SKM-1 (cell line): ENCODE measurements around the gene AOX1.
"Not testable (repeated sequence)": the region's sequence is repeated elsewhere in the genome, so short reads cannot be mapped to it uniquely, and the experiment has no call there.

Experiments used
- DNase-seq: peaks from one replicate; lab custom pipeline; 2025; ENCODE audit not compliant: unreplicated experiment; lab: John Stamatoyannopoulos, UW

AOX1 gene

DNA sequence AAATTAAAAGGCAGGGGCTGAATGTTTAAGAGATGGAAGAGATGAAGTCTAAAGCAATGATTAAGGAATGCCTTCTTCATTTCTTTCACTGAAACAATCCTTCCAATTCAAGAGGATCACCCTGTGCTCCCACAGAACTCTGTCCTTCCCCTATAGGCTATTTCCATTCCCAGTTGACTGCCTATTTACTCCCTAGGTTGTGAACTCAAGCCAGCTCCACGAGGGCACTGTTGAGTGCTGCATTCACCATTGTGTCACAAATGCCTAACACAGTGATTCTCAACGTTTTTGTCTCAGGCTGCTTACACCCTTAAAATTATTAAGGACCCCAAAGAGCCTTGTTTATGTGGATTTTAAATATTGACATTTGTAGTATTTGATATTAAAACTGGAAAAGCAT, 112.4 kb downstream of the AOX1 start:
- DNase-seq = no peak

DNA sequence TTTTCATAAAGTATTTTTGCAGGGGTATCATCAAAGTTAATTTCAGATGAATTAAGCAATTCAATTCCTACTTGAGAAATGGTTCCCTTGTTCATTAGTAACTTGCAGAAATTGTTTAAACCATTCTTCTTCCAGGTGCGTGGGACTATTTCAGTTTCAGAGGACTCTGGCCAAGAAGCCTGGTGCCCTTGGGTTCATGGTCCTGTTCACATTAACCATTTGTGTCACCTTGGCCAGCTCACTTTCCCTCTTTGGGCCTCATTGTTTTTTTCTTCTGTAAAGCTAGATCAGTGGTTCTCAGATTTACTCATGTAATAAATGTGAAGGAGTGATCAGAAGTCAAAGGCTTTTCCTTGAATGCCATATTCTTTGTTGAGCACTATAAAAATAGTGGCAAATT, 113.5 kb downstream of the AOX1 start:
- no peak for DNase-seq

DNA sequence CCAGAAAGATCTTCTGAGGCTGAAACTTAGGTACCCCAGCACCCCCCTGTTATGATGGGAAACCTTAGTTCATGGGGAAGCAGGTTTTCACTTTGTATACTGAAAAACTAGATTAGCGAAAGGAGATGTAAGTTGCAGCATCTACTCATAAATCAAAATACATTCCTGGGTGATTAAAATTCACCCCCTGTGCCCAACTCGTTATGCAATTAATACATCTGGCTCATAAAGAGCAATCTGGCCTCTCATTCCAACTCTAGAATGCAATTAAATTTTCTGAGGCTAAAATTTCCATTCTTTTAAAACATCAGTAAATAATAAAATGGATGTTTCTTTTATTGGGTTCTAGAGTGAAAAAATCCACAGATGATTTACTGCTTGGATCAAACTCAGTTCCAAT, 115.0 kb downstream of the AOX1 start:
- no peak for DNase-seq

DNA sequence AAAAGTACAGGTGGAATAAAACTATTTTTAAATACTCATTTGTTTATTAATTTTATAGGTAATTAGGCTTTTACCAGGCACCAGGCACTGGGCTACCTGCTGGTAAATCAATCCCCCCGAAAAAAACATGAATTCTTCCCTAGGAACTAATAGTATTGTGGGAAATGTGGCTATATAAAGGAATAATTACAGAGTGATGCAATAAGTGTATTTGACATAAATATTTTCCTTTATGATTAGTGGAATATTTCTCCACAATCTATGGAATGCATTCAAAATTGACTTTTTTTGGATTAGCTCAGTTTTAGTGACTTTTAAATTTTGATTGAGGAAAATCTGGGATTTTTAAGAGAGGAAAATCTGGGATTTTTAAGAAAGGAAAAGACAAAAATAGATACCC, 116.2 kb downstream of the AOX1 start:
- no peak for DNase-seq

DNA sequence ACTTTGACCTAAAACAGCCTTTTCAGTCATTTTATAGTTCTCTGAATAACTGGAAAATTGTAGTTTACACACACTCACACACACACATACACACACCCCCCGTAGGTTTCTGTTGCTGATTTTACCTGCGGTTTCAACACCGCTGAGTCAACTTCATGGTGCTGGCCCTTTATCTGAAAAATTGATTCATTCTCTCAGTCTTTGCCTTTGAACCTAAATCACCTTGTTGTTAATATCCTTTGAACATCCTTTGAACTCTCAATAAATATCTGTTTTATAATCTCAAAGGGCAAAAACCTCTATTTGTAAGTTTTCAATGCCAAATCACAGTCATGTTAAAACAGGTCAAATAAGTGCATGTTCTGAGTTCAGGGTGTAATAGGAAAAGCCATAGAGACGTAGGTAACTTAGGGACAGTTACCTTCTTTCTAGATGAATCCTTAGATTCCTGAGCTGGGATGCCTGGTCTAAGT, 116.9 kb downstream of the AOX1 start:
- DNase-seq = no peak

DNA sequence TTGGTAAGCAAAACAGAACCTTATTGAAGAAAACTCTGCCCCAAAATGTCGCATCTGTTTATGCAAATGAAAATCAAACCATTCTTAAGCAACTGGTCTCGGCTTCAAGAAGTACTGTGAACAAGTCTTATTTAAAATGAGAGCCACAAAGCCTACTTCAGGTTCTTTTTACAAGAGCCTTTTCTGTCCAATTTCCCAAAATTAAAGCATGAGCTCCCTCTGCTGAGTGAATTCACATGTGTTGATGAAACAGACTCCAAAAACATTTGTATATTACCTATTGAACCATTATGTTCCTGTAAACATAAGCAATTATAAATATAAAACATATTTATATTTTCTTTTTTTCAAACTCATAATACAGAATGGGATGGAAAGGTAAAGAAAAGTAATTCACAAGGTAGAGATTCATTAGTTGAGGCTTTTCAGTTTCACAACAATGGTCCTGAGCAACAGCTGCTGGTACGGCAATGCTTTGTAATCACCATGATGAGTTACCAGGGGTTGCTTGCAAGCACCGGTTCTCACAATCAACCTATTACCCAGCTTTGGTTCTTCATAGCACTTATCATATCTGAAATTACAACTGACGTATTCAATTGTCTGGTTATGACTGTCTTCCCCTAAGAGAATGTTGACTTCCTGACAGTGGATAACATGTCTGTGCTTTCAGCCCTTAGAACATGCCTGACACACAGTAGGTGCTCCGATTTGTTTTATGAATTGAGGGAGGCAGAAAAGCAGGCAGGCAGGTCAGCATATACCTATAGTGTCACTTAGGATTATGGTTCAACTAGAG, 117.5 kb downstream of the AOX1 start:
- DNase-seq = peak; percentile 42

DNA sequence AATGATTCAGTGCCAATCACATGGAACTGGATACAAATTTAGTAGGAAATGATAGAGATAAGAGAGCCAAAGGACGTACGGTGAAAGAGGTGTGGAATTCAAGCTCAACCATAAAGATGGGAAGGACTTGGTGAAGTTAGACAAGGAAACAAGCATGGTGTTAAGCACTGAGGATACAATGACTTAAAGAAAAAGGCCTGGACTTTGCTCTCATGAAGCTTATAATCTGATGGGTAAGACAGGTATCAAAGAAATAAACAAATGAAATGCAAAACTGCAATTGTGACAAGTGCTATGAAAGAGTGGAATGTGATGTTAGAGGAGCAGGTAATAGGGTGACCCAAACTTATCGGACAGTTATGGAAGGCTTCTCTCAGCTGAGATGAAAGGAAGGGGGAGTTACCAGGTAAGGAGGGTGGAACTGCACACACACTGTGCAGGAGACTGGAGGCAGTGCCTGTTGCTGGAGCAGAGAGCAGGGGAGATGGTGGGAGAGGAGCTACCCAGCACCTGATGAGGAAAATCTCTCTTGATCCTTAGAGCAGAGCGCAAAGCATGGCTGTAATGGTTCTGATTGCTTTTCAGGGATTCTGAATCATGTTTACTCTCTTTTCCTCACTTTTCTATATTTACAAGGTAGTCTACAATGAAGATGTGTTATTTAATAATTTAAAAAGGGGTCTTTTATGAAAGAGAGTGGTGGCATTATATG, 118.3 kb downstream of the AOX1 start:
- DNase-seq = no peak

DNA sequence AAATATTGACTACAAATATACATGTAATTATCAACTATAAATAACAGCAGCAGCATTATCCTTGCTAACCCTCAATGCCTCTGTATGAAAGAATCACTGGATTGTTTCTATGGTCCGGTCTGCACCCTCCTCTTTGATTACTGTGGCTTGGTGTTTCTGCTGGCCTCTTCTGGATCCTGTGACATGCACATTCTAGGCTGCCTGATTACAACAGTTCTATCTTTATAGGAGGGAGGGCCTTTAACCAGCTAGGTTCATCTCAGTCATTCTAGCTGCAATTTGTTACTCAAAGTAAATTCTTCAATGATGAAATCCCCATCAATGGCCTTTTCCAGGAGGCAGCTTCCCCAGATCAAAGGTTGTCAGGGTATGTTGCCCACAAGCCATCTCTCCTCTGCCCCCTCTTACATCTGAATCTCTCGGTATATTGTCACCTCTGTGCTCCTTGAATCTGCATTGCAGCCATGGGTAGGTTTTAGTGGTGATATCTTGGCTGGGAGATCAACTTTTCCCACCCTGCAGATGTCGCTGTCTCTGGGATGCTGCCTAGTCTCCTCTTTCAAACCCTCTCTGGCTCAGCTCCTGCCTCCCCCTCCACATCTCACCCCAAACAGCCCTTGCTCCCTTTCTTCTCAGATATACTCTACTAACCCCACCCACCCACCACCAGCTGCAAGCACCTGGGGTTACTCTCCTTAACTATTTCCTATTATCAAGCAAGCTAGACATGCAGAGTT, 119.7 kb downstream of the AOX1 start:
- no peak for DNase-seq

DNA sequence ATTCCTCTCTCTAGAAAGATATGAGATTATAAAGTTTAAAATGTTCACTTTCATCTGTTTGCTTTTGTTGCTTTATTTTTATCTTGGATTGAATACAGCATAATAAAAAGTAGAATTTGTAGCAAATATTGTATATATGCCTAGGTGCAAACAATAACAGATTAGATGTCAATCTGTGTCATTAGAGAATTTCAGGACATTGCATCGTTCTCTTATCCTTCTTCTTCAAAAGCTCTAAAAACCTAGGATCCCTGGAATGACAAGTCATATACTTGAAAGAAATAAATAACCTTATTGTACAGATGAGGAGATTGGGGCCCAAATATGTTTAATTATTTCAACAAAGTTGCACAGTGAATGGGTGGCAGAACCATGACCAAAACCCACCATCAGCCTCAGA, 123.1 kb downstream of the AOX1 start:
- no peak for DNase-seq

DNA sequence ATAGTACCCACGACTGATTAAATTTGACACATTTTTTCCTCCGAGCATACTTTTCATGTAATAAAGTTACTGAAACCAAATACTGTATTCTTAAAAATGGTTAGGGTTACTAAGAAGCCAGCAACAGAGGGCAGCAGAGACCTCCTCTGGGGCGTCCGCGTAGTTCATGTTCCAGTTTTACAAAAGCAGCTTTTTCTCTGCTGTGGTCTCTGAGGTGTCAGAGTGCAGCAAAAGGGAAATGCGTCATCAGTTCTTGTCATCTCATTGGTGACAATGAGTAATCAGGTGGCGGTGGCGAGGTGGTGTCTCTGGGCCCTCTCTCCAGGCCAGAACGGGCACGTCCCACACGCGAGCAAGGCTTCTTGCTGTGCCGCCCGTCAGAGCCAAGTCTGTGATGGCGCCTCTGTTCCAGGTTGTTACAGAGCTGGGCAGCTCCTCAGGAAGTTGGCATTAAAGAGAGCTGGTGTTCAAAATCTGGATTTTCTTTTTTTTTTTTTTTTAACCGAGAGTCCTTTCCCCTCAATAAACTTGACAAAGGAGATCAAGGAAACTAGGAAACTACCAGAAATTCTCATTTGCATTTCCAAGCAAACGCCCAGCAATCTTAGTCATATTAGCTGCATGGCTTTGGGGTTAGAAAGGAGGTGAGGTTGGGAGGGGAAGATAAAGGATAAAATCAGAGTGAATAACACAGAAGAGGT, 127.3 kb downstream of the AOX1 start:
- peak; percentile 92 for DNase-seq

DNA sequence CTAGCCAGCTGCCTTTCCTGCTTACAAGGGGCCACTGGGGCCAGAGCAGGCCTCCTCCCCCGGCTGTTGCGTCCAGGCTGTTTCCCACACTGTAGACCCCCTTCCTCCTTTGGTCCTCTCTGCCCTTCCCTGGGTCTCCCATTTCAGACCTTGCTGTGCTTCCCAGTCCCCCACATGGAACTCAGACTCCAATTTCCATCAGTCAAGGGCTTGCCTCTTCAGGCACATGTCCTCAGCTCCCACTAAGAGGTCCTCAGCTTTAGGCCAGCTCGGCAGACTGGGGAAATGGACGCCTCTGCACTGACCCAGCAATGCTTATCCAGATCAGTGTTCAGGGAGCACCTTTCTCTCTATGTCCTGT, 127.9 kb downstream of the AOX1 start:
- DNase-seq = no peak

DNA sequence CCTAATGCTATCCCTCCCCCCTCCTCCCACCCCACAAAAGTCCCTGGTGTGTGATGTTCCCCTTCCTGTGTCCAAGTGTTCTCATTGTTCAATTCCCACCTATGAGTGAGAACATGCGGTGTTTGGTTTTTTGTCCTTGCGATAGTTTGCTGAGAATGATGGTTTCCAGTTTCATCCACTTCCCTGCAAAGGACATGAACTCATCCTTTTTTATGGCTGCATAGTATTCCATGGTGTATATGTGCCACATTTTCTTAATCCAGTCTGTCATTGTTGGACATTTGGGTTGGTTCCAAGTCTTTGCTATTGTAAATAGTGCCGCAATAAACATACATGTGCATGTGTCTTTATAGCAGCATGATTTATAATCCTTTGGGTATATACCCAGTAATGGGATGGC, 129.2 kb downstream of the AOX1 start:
- not testable (repeated sequence) for DNase-seq

DNA sequence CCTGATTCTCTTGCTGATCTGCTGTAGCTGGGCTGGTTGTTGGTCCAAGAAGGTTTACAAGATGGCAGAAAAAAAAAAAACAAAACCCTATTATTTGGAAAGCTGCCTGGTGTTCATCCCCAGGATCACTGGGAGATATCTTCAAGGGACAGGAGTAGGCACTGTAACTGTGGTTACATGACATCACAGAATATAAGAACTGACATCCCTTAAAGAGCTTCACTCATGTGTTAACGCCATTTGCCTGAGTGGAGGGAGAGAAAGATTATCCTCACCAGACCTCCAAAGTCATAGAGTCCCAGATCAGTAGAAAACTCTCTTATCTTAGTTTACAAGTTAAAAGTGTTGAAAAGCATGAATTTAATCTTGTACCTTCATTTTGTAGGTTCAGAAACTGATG, 130.6 kb downstream of the AOX1 start:
- no peak for DNase-seq
